OCI-LY7 (cell line): ENCODE measurements around the gene PLPP3. TPM values are rescaled to one million over a fixed set of nuclear protein-coding genes. Genes with fewer than 3 reads are reported as not detected.

ENCODE experiments used
- BruUV-seq: library from RNA; stranded (reverse); fragments of 400-500 nt; replicated peaks from 2 replicates; lab custom pipeline; 2021; lab: Mats Ljungman, UMichigan
- CTCF ChIA-PET: fragments of 300-600 bp; sonication (Branson Sonifier 250); formaldehyde crosslinking; loops from one replicate; lab custom pipeline; 2022; ENCODE audit warnings: antibody characterized with exemption; ENCODE audit not compliant: unreplicated experiment; lab: Charles Lee
- POLR2A ChIA-PET: fragments of 300-600 bp; sonication (Branson Sonifier 250); formaldehyde crosslinking; loops from one replicate; lab custom pipeline; 2022; ENCODE audit warnings: antibody characterized with exemption; lab: Charles Lee
- DNase-seq: peaks from one replicate; pipeline ENCODE4 v3.0.0-alpha.2; 2015; ENCODE audit warnings: low spot score
- H2AFZ ChIP-seq: fragments of 200-600 bp; sonication (generic), shearing (Covaris generic); 2 replicates; pipeline ENCODE4 v1.6.1; 2014; ENCODE audit warnings: mild to moderate bottlenecking, antibody characterized with exemption, low read length, moderate library complexity
- H3K27ac ChIP-seq: fragments of 200-600 bp; sonication (generic); 2 replicates; pipeline ENCODE4 v1.5.1; 2014; ENCODE audit warnings: mixed run types, low read depth, mild to moderate bottlenecking, moderate library complexity, low read length, inconsistent platforms; ENCODE audit not compliant: poor library complexity, severe bottlenecking
- H3K36me3 ChIP-seq: fragments of 200-600 bp; sonication (generic); 2 replicates; pipeline ENCODE4 v1.6.1; 2014; ENCODE audit warnings: mild to moderate bottlenecking, antibody characterized with exemption, low read length, moderate library complexity, mixed read lengths; ENCODE audit not compliant: insufficient read depth
- H3K4me1 ChIP-seq: fragments of 200-600 bp; sonication (generic); 2 replicates; pipeline ENCODE4 v1.5.1; 2014; ENCODE audit warnings: mild to moderate bottlenecking, low read length; ENCODE audit not compliant: insufficient read depth, poor library complexity, severe bottlenecking
- H3K4me2 ChIP-seq: fragments of 200-600 bp; sonication (generic); 2 replicates; pipeline ENCODE4 v1.6.1; 2014; ENCODE audit warnings: mild to moderate bottlenecking, low read length
- H3K4me3 ChIP-seq: fragments of 200-600 bp; sonication (generic); 2 replicates; pipeline ENCODE4 v1.5.1; 2014; ENCODE audit warnings: mild to moderate bottlenecking, low read depth, low read length; ENCODE audit not compliant: poor library complexity, severe bottlenecking
- H3K79me2 ChIP-seq: fragments of 200-600 bp; sonication (generic); 2 replicates; pipeline ENCODE4 v1.6.1; 2016; ENCODE audit warnings: low read depth, mild to moderate bottlenecking, low read length, moderate library complexity, mixed read lengths; ENCODE audit not compliant: insufficient read depth
- H3K9me2 ChIP-seq: fragments of 200-600 bp; sonication (generic); 2 replicates; pipeline ENCODE4 v1.6.1; 2016; ENCODE audit warnings: mild to moderate bottlenecking, low read length, mixed read lengths; ENCODE audit not compliant: insufficient read depth
- H3K9me3 ChIP-seq: fragments of 200-600 bp; sonication (generic); 2 replicates; pipeline ENCODE4 v1.6.1; 2014; ENCODE audit warnings: mild to moderate bottlenecking, mixed run types, low read length, mixed read lengths
- H4K20me1 ChIP-seq: fragments of 200-600 bp; sonication (generic); 2 replicates; pipeline ENCODE4 v1.6.1; 2014; ENCODE audit warnings: mild to moderate bottlenecking, antibody characterized with exemption, low read length, moderate library complexity, mixed read lengths; ENCODE audit not compliant: insufficient read depth
- EZH2phosphoT487 ChIP-seq: fragments of 200-600 bp; sonication (generic); IDR thresholded peaks from 2 replicates; pipeline ENCODE4 v1.6.1; 2018; ENCODE audit warnings: low read depth, borderline replicate concordance, mild to moderate bottlenecking, mixed run types, antibody characterized with exemption, low read length, moderate library complexity, mixed read lengths
- intact Hi-C: fragments of 100-400 bp; cut with micrococcal nuclease; formaldehyde crosslinking; loops from one replicate; pipeline ENCODE4 v1.10.0; 2022; ENCODE audit not compliant: unreplicated experiment
- total RNA-seq, 2 experiments: library from RNA; depleted of rRNA in 1 of 2; stranded (reverse); fragments of >200 nt in 1 of 2; shearing (Covaris generic) in 1 of 2; gene quantifications; 2 replicates each; pipeline ENCODE4 v1.2.3, GENCODE V29; 2014 to 2022
- TF ChIP-seq, protein P1 (sequence below): fragments of 200-600 bp; sonication (generic); conservative IDR thresholded peaks from 2 replicates; pipeline ENCODE4 v1.5.1; 2014; ENCODE audit warnings: mild to moderate bottlenecking, antibody characterized with exemption, low read length, moderate library complexity, mixed read lengths

The PLPP3 gene
- total RNA-seq, 2 experiments from 2014 or later: 0.92 to 1.7 TPM

DNA sequence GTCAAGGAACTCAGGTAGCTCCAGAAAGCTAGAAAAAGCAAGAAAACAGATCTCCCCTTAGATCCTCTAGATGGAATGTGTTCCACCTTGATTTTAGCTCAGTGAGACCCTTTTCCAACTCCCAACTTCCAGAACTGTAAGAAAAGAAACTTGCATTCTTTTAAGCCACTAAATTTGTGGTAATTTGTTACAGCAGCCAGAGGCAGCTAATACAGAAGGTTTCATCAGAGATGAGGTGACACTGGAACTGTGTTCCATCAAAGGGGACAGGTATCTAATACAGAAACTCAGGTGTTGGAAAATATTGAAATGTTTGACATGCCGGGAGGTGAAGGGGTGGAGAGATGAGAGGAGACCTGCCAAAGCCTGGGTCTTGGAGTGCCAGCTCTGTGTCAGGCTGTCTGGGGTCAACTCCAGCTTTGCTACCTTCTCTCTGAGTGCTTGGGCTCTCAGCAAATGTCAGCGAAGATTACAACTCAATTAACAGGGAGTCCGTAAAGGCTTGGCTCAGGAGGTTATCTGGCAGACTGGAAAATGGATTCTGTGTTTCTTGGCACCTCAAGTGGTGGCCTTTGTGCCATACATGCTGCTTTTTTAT is 71.3 kb downstream of the PLPP3 start:
- CTCF ChIA-PET: no interaction called here
- intact Hi-C loops: no loop called here
- BruUV-seq: no TSS peak

DNA sequence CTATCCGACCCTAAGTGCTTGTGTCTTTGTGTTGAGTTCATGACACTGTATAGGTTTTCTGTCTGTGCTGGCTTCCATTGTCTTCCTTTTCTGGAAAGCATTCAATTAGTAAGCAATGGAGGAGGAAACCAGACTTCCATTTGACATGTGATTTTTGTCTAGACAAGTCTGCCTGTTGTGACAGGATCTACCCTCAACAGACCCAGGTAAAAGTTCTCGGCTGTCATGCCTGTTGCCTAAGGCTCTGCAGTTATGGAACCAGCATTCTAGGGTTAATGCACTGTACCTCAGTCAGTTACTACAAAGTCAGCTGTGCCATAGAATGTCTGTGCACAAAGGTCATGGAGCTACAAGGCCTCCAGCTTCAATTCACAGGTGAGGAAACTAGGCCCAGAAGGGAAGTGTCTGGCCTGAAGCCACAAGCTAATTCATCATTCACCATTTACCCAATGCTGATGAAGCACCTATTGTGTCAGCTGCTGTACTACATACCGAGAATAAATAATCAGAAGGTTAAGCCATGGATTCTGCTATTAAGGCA is 72.3 kb downstream of the PLPP3 start:
- CTCF ChIA-PET: no interaction called here
- no peak overlapping the region for H3K4me2 ChIP-seq
- no peaks in the 10 kb centered on the region for H3K36me3 ChIP-seq
- no peak for DNase-seq
- H3K4me3 ChIP-seq: no peak overlapping the region
- no TSS peak for BruUV-seq
- POLR2A ChIA-PET: interaction anchor here (1.2 to 1.3 kb wide), 2 partner anchors 12 to 36 kb away, joined by 3 to 4 read pairs; no protein-coding TSS in a partner anchor
- TF ChIP-seq, protein P1, sequence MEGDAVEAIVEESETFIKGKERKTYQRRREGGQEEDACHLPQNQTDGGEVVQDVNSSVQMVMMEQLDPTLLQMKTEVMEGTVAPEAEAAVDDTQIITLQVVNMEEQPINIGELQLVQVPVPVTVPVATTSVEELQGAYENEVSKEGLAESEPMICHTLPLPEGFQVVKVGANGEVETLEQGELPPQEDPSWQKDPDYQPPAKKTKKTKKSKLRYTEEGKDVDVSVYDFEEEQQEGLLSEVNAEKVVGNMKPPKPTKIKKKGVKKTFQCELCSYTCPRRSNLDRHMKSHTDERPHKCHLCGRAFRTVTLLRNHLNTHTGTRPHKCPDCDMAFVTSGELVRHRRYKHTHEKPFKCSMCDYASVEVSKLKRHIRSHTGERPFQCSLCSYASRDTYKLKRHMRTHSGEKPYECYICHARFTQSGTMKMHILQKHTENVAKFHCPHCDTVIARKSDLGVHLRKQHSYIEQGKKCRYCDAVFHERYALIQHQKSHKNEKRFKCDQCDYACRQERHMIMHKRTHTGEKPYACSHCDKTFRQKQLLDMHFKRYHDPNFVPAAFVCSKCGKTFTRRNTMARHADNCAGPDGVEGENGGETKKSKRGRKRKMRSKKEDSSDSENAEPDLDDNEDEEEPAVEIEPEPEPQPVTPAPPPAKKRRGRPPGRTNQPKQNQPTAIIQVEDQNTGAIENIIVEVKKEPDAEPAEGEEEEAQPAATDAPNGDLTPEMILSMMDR: no peak
- no peak for TF ChIP-seq EZH2phosphoT487
- no peaks in the 10 kb centered on the region for H3K4me1 ChIP-seq
- no peaks in the 10 kb centered on the region for H3K9me3 ChIP-seq
- no peak overlapping the region for H3K27ac ChIP-seq
- no peaks in the 10 kb centered on the region for H3K9me2 ChIP-seq
- no peak overlapping the region for H2AFZ ChIP-seq
- intact Hi-C loops: no loop called here
- H3K79me2 ChIP-seq: no peaks in the 10 kb centered on the region
- H4K20me1 ChIP-seq: no peaks in the 10 kb centered on the region

More for the DNA sequence above, 71.3 kb downstream of the PLPP3 start:
- H3K79me2 ChIP-seq: no peaks in the 10 kb centered on the region
- TF ChIP-seq, protein P1: no peak
- TF ChIP-seq EZH2phosphoT487: no peak
- no peaks in the 10 kb centered on the region for H3K9me2 ChIP-seq
- no peaks in the 10 kb centered on the region for H3K9me3 ChIP-seq
- no peak overlapping the region for H2AFZ ChIP-seq
- DNase-seq: no peak
- POLR2A ChIA-PET: interaction anchor here (1.2 to 1.3 kb wide), 2 partner anchors 13 to 37 kb away, joined by 3 to 4 read pairs; no protein-coding TSS in a partner anchor
- no peaks in the 10 kb centered on the region for H3K4me1 ChIP-seq
- no peaks in the 10 kb centered on the region for H3K36me3 ChIP-seq
- no peak overlapping the region for H3K4me2 ChIP-seq
- H4K20me1 ChIP-seq: no peaks in the 10 kb centered on the region
- no peak overlapping the region for H3K4me3 ChIP-seq
- H3K27ac ChIP-seq: no peak overlapping the region
